Mammary epithelial cell (primary cell): ENCODE data around the gene USP47.

Experiments used
- CTCF ChIP-seq, 2 donors: IDR thresholded peaks in 1 of 2; conservative IDR thresholded peaks in 1 of 2; 2 replicates each; pipeline ENCODE4 v1.5.1; 2011 to 2012; ENCODE audit warnings: inconsistent platforms in 2 of 2, low read length in 2 of 2, mild to moderate bottlenecking in 2 of 2, control low read depth in 1 of 2, low read depth in 1 of 2; ENCODE audit not compliant: insufficient read depth in 1 of 2; ENCODE audit errors: extremely low read depth in 1 of 2
- EZH2 ChIP-seq: IDR thresholded peaks from 2 replicates; pipeline ENCODE4 v1.6.1; 2012; ENCODE audit warnings: low read length, inconsistent platforms, borderline replicate concordance

- TF ChIP-seq CTCF (conservative IDR thresholded peaks at IDR 0.05 in 1 of 2, IDR thresholded peaks at IDR 0.05 in 1 of 2; ENCODE audit: extremely low read depth in 1 of 2, insufficient read depth in 1 of 2, low read depth in 1 of 2, low read length in 2 of 2), result no peak
- TF ChIP-seq EZH2, result no peak
Measured at GRCh38 chr11:11944444-11944843, 102.7 kb downstream of the USP47 start.
